Stomach (tissue), 4 donors: Measurements from ENCODE around the gene ZC3H10.

Source experiments
- CTCF ChIP-seq, 7 experiments: fragments of 450-650 bp in 4 of 7; fragments of 200-600 bp in 3 of 7; sonication (generic) in 3 of 7; IDR thresholded peaks; one replicate each; pipeline ENCODE4 v1.5.1; 2016 to 2019; ENCODE audit warnings: antibody characterized with exemption in 7 of 7, control low read depth in 2 of 7, mild to moderate bottlenecking in 1 of 7
- POLR2A ChIP-seq, 4 donors: fragments of 450-650 bp; IDR thresholded peaks; one replicate each; pipeline ENCODE4 v1.6.1; 2016; ENCODE audit warnings: antibody characterized with exemption in 4 of 4, control low read depth in 2 of 4, mild to moderate bottlenecking in 1 of 4, moderate library complexity in 1 of 4

GRCh38 chr12:56129206-56129941 is 11.3 kb downstream of the ZC3H10 start:
- TF ChIP-seq CTCF (IDR thresholded peaks at IDR 0.05): no peak
- no peak for TF ChIP-seq POLR2A (IDR thresholded peaks at IDR 0.05)
